ENCODE measurements around the gene GREB1.

GRCh38 chr2:11513319-11513718 lies 20.5 kb upstream of the GREB1 start:
- no peak for TF ChIP-seq CTCF (IDR thresholded peaks at IDR 0.05)
- TF ChIP-seq POLR2AphosphoS5 (IDR thresholded peaks at IDR 0.05): no peak
